A673 (cell line): ENCODE results near the gene KANK4. TPM values are rescaled to one million over a fixed set of nuclear protein-coding genes. Genes with fewer than 3 reads are reported as not detected.

Source experiments
- BruUV-seq: library from RNA; stranded (reverse); fragments of 400-500 nt; replicated peaks from 2 replicates; lab custom pipeline; 2021; lab: Mats Ljungman, UMichigan
- CTCF ChIA-PET: fragments of 300-600 bp; sonication (Branson Sonifier 250); formaldehyde crosslinking; loops from one replicate; lab custom pipeline; 2022; ENCODE audit warnings: antibody characterized with exemption; lab: Charles Lee
- POLR2A ChIA-PET: fragments of 300-600 bp; sonication (Branson Sonifier 250); formaldehyde crosslinking; loops from one replicate; lab custom pipeline; 2022; ENCODE audit warnings: antibody characterized with exemption; ENCODE audit not compliant: low non-redundant PET; lab: Charles Lee
- DNase-seq: peaks from one replicate; pipeline ENCODE4 v3.0.0-alpha.2; 2015; ENCODE audit warnings: low spot score
- H3K27ac ChIP-seq: fragments of 200-600 bp; sonication (generic); 2 replicates; pipeline ENCODE4 v1.5.1; 2016; ENCODE audit warnings: mixed run types, low read depth, mild to moderate bottlenecking, mixed read lengths, antibody characterized with exemption, low read length; ENCODE audit not compliant: poor library complexity, severe bottlenecking
- H3K27me3 ChIP-seq: fragments of 200-600 bp; sonication (generic); replicated peaks from 2 replicates; pipeline ENCODE4 v1.6.1; 2017; ENCODE audit warnings: mixed run types, low read depth, mild to moderate bottlenecking, mixed read lengths, antibody characterized with exemption, low read length; ENCODE audit not compliant: insufficient read depth, poor library complexity
- H3K36me3 ChIP-seq: fragments of 200-600 bp; sonication (generic); 2 replicates; pipeline ENCODE4 v1.6.1; 2016; ENCODE audit warnings: mixed run types, mild to moderate bottlenecking, mixed read lengths, antibody characterized with exemption, low read length; ENCODE audit not compliant: insufficient read depth, poor library complexity, severe bottlenecking
- H3K4me1 ChIP-seq: fragments of 200-600 bp; sonication (generic); 2 replicates; pipeline ENCODE4 v1.6.1; 2017; ENCODE audit warnings: mixed run types, mild to moderate bottlenecking, mixed read lengths, antibody characterized with exemption, low read length; ENCODE audit not compliant: insufficient read depth, poor library complexity, severe bottlenecking
- H3K4me3 ChIP-seq: fragments of 200-600 bp; sonication (generic); 2 replicates; pipeline ENCODE4 v1.5.1; 2016; ENCODE audit warnings: low read depth, mixed run types, mild to moderate bottlenecking, mixed read lengths, low read length; ENCODE audit not compliant: poor library complexity, severe bottlenecking
- H3K9me3 ChIP-seq: fragments of 200-600 bp; sonication (generic); 2 replicates; pipeline ENCODE4 v1.6.1; 2016; ENCODE audit warnings: mixed run types, low read depth, mild to moderate bottlenecking, mixed read lengths, antibody characterized with exemption, low read length; ENCODE audit not compliant: poor library complexity, severe bottlenecking
- CTCF ChIP-seq: fragments of 300-800, 200-600 bp; sonication (generic); conservative IDR thresholded peaks from 2 replicates; pipeline ENCODE4 v1.5.1; 2017; ENCODE audit warnings: low read depth, mild to moderate bottlenecking, antibody characterized with exemption, low read length, moderate library complexity, mixed read lengths
- EZH2 ChIP-seq: fragments of 200-600 bp; sonication (generic); IDR thresholded peaks from 2 replicates; pipeline ENCODE4 v1.6.1; 2017; ENCODE audit warnings: borderline replicate concordance, low read depth, mild to moderate bottlenecking, mixed read lengths, antibody characterized with exemption, low read length; ENCODE audit not compliant: poor library complexity, severe bottlenecking
- intact Hi-C: fragments of 100-400 bp; cut with micrococcal nuclease; formaldehyde crosslinking; loops from one replicate; pipeline ENCODE4 v1.10.0; 2022; ENCODE audit not compliant: unreplicated experiment
- total RNA-seq: library from RNA; stranded (reverse); gene quantifications from 2 replicates; pipeline ENCODE4 v1.2.3, GENCODE V29; 2021

The KANK4 gene
- total RNA-seq, 1 experiment from 2014 or later: 0.24 TPM

GRCh38 chr1:62288224-62288623 lies 31.0 kb downstream of the KANK4 start:
- CTCF ChIA-PET: no interaction called here
- Histone ChIP-seq H3K9me3 (no peaks in the 10 kb centered on the region), H3K4me3 (no peak overlapping the region), H3K36me3 (no peaks in the 10 kb centered on the region), H3K27me3 (no peaks in the 10 kb centered on the region), H3K27ac (no peak overlapping the region), H3K4me1 (peaks cover 32% of the 10 kb centered on the region)
- intact Hi-C loops: no loop called here
- POLR2A ChIA-PET: no interaction called here
- TF ChIP-seq CTCF (no peak), EZH2 (no peak)
- no peak for DNase-seq
- no TSS peak for BruUV-seq

GRCh38 chr1:62286786-62287224 lies 32.4 kb downstream of the KANK4 start:
- BruUV-seq: no TSS peak
- Histone ChIP-seq H3K9me3 (no peaks in the 10 kb centered on the region), H3K27me3 (no peaks in the 10 kb centered on the region), H3K27ac (peak overlapping the region; percentile 26), H3K4me1 (peaks cover 43% of the 10 kb centered on the region), H3K36me3 (no peaks in the 10 kb centered on the region), H3K4me3 (peak overlapping the region; percentile 11)
- ChIA-PET CTCF (interaction anchor here (0.6 kb wide), 1 partner anchor 66 kb away, joined by 3 read pairs; no protein-coding TSS in a partner anchor), POLR2A (interaction anchor here (0.6 kb wide), 1 partner anchor 90 kb away, joined by 3 read pairs; no protein-coding TSS in a partner anchor)
- peak; percentile 96 for DNase-seq
- intact Hi-C loops: no loop called here
- no peak for TF ChIP-seq EZH2
- TF ChIP-seq CTCF: no peak

DNA sequence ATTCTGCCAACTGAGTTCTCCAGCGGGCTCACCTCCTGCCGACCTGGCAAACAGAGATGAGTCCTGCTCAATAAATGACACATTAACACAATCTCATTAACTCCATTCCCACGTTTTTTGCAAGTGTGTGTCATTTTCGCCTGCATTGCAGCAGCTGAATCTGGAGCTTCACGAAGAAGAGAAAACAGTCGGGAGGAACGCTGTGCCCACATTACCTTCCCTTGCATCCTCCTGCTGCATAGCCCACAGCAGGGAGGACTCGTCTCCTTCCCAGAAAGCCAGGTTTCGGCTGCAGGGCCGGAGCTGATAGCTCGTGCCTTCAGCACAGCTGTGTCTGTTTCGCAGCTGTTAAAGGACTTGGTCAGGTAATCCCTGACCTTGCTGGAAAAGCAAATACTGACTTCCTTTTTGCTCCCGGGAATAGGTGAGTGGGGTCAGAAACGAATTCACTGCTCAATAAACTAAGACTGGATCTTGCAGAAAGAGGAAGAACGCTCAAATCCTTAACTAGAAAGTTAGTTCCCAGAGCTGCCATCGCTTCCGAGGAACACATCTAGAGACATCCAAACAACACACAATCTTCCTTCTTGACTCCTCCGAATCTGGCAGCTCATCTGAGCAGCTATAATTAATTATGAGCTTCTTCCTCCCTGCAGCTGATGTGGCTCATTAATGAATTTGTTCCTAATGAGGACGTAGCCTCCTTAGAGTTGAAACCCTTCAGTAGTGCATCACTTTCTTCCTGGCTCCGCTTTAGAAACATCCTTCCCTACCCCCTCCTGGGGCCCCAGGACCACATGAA lies 33.0 kb downstream of the KANK4 start:
- ChIA-PET POLR2A (interaction anchor here (0.6 kb wide), 1 partner anchor 90 kb away, joined by 3 read pairs; no protein-coding TSS in a partner anchor), CTCF (interaction anchor here (0.5 to 0.6 kb wide), 2 partner anchors 34 to 65 kb away, joined by 3 to 7 read pairs; no protein-coding TSS in a partner anchor)
- H3K4me1 ChIP-seq: peaks cover 46% of the 10 kb centered on the region
- intact Hi-C loops: no loop called here
- H3K9me3 ChIP-seq: no peaks in the 10 kb centered on the region
- H3K27ac ChIP-seq: no peak overlapping the region
- no peaks in the 10 kb centered on the region for H3K36me3 ChIP-seq
- DNase-seq: no peak
- BruUV-seq: no TSS peak
- H3K27me3 ChIP-seq: no peaks in the 10 kb centered on the region
- peak overlapping the region; percentile 11 for H3K4me3 ChIP-seq
- TF ChIP-seq EZH2 (no peak), CTCF (no peak)
